ENCODE data around the gene HDAC9. TPM values are rescaled to one million over a fixed set of nuclear protein-coding genes. Genes with fewer than 3 reads are reported as not detected.

HDAC9 gene
- total RNA-seq, 4 donors from 2014 or later, result 19.6 to 48.3 (median 28.4) TPM

- TF ChIP-seq CTCF (IDR thresholded peaks at IDR 0.05; ENCODE audit: low read depth), result no peak
Measured at GRCh38 chr7:18574676-18575075, 79.1 kb downstream of the HDAC9 start.

- no peak for TF ChIP-seq CTCF (IDR thresholded peaks at IDR 0.05; ENCODE audit: low read depth)
Measured at GRCh38 chr7:18575622-18576572, 80.3 kb downstream of the HDAC9 start.

- no peak for TF ChIP-seq CTCF (IDR thresholded peaks at IDR 0.05; ENCODE audit: low read depth)
Measured at GRCh38 chr7:18577096-18577771, 81.7 kb downstream of the HDAC9 start.

- no peak for TF ChIP-seq CTCF (IDR thresholded peaks at IDR 0.05; ENCODE audit: low read depth)
Measured at GRCh38 chr7:18579698-18580097, 84.1 kb downstream of the HDAC9 start.

GRCh38 chr7:18580950-18581349, 85.4 kb downstream of the HDAC9 start:
- TF ChIP-seq CTCF (IDR thresholded peaks at IDR 0.05; ENCODE audit: low read depth), result no peak

GRCh38 chr7:18583305-18583704, 87.8 kb downstream of the HDAC9 start:
- no peak for TF ChIP-seq CTCF (IDR thresholded peaks at IDR 0.05; ENCODE audit: low read depth)

GRCh38 chr7:18590241-18590640, 94.7 kb downstream of the HDAC9 start:
- no peak for TF ChIP-seq CTCF (IDR thresholded peaks at IDR 0.05; ENCODE audit: low read depth)
